HEK293T (cell line): ENCODE measurements around the gene CDRT15.
"Not testable (repeated sequence)": the region's sequence is repeated elsewhere in the genome, so short reads cannot be mapped to it uniquely, and the experiment has no call there.

Experiments used
- FOXK2 ChIP-seq: fragments of 450-650 bp; IDR thresholded peaks from 2 replicates; pipeline ENCODE4 v1.6.1; 2016; ENCODE audit warnings: mild to moderate bottlenecking
- FOXM1 ChIP-seq: fragments of 450-650 bp; IDR thresholded peaks from 2 replicates; pipeline ENCODE4 v1.6.1; 2017; ENCODE audit warnings: mild to moderate bottlenecking, borderline replicate concordance
- L3MBTL2 ChIP-seq: fragments of 450-650 bp; conservative IDR thresholded peaks from 2 replicates; pipeline ENCODE4 v1.6.1; 2016; ENCODE audit warnings: mild to moderate bottlenecking
- TARDBP ChIP-seq: fragments of 450-650 bp; IDR thresholded peaks from 2 replicates; pipeline ENCODE4 v1.6.1; 2016
- TF ChIP-seq, protein P1 (sequence below): fragments of 450-650 bp; IDR thresholded peaks from 2 replicates; pipeline ENCODE4 v1.6.1; 2016

DNA sequence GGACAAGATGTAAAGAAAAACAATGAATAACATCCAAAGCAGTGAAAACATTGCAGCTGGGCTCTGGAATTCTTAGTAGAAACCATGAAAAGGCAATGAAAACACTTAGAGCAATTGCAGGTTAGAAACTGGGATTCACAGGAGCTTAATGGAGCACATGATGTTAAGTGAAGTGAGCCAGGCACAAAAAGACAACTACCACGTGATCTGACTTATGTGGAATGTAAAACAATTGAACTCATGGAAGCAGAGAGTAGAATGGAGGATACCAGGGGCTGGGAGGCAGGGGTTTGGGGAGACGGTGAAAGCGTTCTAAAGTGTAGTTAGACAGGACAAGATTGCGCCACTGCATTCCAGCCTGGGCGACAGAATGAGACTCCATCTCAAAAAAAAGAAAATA lies 2.6 kb upstream of the CDRT15 start:
- not testable (repeated sequence) for TF ChIP-seq TARDBP, FOXM1, L3MBTL2, FOXK2
- TF ChIP-seq, protein P1, sequence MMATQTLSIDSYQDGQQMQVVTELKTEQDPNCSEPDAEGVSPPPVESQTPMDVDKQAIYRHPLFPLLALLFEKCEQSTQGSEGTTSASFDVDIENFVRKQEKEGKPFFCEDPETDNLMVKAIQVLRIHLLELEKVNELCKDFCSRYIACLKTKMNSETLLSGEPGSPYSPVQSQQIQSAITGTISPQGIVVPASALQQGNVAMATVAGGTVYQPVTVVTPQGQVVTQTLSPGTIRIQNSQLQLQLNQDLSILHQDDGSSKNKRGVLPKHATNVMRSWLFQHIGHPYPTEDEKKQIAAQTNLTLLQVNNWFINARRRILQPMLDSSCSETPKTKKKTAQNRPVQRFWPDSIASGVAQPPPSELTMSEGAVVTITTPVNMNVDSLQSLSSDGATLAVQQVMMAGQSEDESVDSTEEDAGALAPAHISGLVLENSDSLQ: not testable (repeated sequence)
